Neutrophil (primary cell): ENCODE results near the gene GALNT7.

Experiments used
- H3K27ac ChIP-seq: fragments of 200-600 bp; sonication (generic); 2 replicates; pipeline ENCODE4 v1.5.1; 2016; ENCODE audit warnings: mild to moderate bottlenecking, moderate library complexity
- H3K27me3 ChIP-seq: fragments of 200-600 bp; sonication (generic); 2 replicates; pipeline ENCODE4 v1.6.0; 2016; ENCODE audit warnings: mild to moderate bottlenecking
- H3K36me3 ChIP-seq: fragments of 200-600 bp; sonication (generic); 2 replicates; pipeline ENCODE4 v1.5.1; 2017
- H3K4me1 ChIP-seq, 2 experiments: fragments of 200-600 bp in 1 of 2; sonication (generic) in 1 of 2; 1 replicate in 1 of 2; 2 replicates in 1 of 2; pipeline versions ENCODE4 v1.5.1 to v1.6.1; 2013 to 2016; ENCODE audit warnings: low read depth in 1 of 2, low read length in 1 of 2, mild to moderate bottlenecking in 1 of 2, moderate library complexity in 1 of 2; ENCODE audit not compliant: control insufficient read depth in 1 of 2, insufficient read depth in 1 of 2
- H3K4me3 ChIP-seq, 2 experiments: fragments of 200-600 bp in 1 of 2; sonication (generic) in 1 of 2; 1 replicate in 1 of 2; 2 replicates in 1 of 2; pipeline ENCODE4 v1.5.1; 2013 to 2016; ENCODE audit warnings: low read depth in 1 of 2, low read length in 1 of 2, mild to moderate bottlenecking in 1 of 2, moderate library complexity in 1 of 2
- H3K9me3 ChIP-seq: fragments of 200-600 bp; sonication (generic); 2 replicates; pipeline ENCODE4 v1.5.1; 2016
- TF ChIP-seq, protein P1 (sequence below): fragments of 200-600 bp; sonication (generic); IDR thresholded peaks from 2 replicates; pipeline ENCODE4 v1.5.1; 2016; ENCODE audit warnings: antibody characterized with exemption

Gene GALNT7

DNA sequence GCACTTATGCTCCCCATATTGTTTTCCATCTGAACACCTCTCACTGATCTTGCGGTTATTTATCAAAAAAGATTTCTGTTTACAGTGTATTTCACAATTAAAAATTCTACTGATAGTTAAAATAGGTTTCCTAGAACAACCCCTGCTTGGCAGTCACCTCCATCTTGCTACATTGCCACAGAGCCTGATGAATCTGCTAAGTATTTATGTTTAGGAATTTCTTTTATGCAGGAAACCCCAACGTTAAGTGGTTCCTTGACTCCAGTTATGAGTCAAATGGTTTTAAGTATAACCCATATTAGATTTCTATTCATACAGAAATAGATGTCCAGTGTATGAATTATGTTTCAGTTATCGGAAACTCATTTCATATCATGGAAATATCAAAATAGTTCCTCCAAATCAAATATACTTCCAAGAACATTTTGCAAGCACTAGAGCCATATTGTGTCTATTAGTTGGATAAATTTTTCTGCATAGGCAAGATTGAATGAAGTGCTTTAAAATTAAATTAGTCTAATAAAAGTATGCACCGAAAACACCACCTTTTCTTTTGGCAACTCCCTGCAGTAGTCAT, 20.6 kb downstream of the GALNT7 start:
- Histone ChIP-seq H3K27ac (no peak overlapping the region), H3K9me3 (no peaks in the 10 kb centered on the region), H3K36me3 (no peaks in the 10 kb centered on the region), H3K27me3 (no peaks in the 10 kb centered on the region), H3K4me3 (no peak overlapping the region), H3K4me1 (peaks cover 0 to 21% of the 10 kb centered on the region in 2 experiments)
- TF ChIP-seq, protein P1, sequence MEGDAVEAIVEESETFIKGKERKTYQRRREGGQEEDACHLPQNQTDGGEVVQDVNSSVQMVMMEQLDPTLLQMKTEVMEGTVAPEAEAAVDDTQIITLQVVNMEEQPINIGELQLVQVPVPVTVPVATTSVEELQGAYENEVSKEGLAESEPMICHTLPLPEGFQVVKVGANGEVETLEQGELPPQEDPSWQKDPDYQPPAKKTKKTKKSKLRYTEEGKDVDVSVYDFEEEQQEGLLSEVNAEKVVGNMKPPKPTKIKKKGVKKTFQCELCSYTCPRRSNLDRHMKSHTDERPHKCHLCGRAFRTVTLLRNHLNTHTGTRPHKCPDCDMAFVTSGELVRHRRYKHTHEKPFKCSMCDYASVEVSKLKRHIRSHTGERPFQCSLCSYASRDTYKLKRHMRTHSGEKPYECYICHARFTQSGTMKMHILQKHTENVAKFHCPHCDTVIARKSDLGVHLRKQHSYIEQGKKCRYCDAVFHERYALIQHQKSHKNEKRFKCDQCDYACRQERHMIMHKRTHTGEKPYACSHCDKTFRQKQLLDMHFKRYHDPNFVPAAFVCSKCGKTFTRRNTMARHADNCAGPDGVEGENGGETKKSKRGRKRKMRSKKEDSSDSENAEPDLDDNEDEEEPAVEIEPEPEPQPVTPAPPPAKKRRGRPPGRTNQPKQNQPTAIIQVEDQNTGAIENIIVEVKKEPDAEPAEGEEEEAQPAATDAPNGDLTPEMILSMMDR: no peak

DNA sequence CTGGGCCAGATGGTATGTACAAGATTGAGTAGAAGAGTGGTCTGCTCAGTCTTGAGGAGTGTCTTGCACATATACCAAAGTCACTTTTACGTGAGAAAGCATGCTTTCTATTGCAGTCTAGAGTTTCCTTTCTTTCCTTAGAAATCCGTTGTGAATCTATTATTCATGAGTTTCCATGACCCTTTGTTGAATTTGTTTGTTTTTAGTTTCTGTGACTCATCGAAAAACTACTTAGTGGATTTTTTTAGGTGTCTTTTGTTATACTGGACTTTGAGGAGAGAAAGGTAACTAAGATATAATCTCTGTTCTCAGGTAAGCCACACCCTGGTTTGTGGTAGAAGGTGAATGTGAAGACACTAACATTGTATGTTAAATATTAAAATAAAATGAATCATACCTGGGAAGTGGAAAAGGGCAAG, 23.0 kb downstream of the GALNT7 start:
- peaks cover 5 to 17% of the 10 kb centered on the region in 2 experiments for H3K4me1 ChIP-seq
- no peaks in the 10 kb centered on the region for H3K36me3 ChIP-seq
- no peak overlapping the region for H3K4me3 ChIP-seq
- no peak overlapping the region for H3K27ac ChIP-seq
- TF ChIP-seq, protein P1: no peak
- no peaks in the 10 kb centered on the region for H3K9me3 ChIP-seq
- H3K27me3 ChIP-seq: no peaks in the 10 kb centered on the region

DNA sequence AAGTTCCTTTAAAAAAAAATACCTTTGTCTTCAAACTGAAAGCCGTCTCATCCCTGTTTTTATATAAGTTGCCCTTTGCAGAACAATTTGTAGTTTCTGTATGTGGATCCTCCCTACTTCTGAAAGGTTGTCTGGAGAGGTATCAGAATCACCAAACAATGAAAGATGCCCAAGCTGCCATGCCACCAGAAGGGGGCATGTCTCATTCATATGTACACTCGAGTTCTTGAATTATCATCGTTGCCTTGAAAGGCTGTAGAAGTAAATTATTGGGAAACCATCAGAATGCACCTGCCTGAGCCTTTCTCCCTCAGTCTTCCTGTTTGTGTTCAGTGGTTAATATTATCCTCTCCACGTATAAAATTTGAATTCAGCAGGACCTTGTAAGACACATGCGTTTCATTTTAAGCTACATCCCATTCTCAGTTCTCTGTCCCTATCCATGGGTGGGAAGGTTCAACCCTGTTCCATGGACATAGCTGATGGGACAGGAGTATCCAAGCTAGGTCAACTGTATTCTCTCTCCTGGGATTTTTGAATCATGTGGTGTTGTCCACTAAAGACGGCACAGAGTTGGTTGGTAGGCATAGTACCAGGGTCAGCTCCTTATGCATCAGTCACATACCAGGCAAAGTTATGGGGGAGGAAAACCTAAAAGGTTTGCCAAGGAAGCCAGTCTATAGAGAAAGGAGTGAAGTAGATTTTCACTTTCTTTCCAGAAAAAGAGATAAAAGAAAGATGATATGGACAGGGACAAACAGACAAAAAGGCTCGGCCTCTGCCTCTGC, 24.0 kb downstream of the GALNT7 start:
- peaks cover 5 to 13% of the 10 kb centered on the region in 2 experiments for H3K4me1 ChIP-seq
- TF ChIP-seq, protein P1: no peak
- no peaks in the 10 kb centered on the region for H3K9me3 ChIP-seq
- no peak overlapping the region for H3K4me3 ChIP-seq
- no peak overlapping the region for H3K27ac ChIP-seq
- no peaks in the 10 kb centered on the region for H3K36me3 ChIP-seq
- H3K27me3 ChIP-seq: no peaks in the 10 kb centered on the region

DNA sequence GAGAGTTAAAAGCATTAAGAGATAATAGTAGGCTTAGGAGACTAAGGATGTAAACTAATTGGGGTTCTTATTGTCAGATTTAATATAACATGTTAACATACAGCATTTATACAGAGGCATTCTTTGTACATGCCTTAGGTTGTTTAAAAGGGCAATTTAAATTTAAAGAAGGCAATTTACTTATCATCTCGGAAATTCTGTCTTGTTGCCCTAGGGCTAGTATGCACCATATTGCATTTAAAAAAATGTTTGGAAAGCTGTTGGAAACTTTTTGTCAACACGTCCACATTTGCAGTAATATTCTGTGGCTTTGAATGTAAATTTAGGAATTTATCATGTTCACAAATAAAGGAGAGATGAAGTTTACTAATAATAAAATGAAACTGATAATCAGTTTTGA, 25.5 kb downstream of the GALNT7 start:
- no peak overlapping the region for H3K4me3 ChIP-seq
- TF ChIP-seq, protein P1: no peak
- no peaks in the 10 kb centered on the region for H3K27me3 ChIP-seq
- H3K4me1 ChIP-seq: peaks cover 5 to 13% of the 10 kb centered on the region in 2 experiments
- H3K27ac ChIP-seq: no peak overlapping the region
- H3K36me3 ChIP-seq: no peaks in the 10 kb centered on the region
- no peaks in the 10 kb centered on the region for H3K9me3 ChIP-seq

DNA sequence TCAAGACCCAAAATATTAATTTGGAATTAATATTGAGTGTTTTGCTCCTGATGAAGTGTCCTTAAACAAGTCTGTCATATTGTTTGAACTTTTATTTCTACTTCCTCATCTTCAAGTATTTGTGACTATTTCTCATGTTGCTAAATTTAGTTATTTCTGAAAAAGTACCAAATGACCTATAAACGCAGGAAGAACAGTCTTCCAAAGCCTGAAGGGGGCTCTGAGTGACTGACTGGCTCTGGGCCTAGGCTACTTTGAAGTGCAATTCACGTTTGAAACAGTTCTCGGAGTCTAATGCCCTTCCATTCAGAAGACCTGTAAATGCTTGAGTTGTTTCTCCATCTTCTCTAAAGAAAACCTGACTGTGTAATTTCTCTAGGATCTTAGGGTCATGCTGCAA, 26.5 kb downstream of the GALNT7 start:
- no peaks in the 10 kb centered on the region for H3K27me3 ChIP-seq
- H3K4me1 ChIP-seq: peaks cover 5 to 13% of the 10 kb centered on the region in 2 experiments
- no peak overlapping the region for H3K4me3 ChIP-seq
- peak overlapping the region; percentile 30 for H3K27ac ChIP-seq
- no peaks in the 10 kb centered on the region for H3K9me3 ChIP-seq
- no peaks in the 10 kb centered on the region for H3K36me3 ChIP-seq
- TF ChIP-seq, protein P1: no peak
